HepG2 (cell line): ENCODE data around the gene MRPS31. TPM values are rescaled to one million over a fixed set of nuclear protein-coding genes. Genes with fewer than 3 reads are reported as not detected.

ENCODE experiments used
- ATAC-seq: fragments of 200-7000 bp; cut with Tn5 transposase; 3 replicates; pipeline ENCODE4 v1.9.1; 2020; ENCODE audit warnings: mild to moderate bottlenecking, moderate library complexity
- BruUV-seq: library from RNA; stranded (reverse); fragments of 400-500 nt; replicated peaks from 2 replicates; lab custom pipeline; 2021; lab: Mats Ljungman, UMichigan
- CTCF ChIA-PET: fragments of 300-600 bp; formaldehyde crosslinking; extraction: SDS; loops from one replicate; lab custom pipeline; 2021; ENCODE audit warnings: low total read pairs, inconsistent platforms, low intra/inter-chr PET ratio; lab: Yijun Ruan, JAX
- POLR2A ChIA-PET: fragments of 350-600 bp; sonication (Branson Sonifier 250); formaldehyde crosslinking; loops from one replicate; lab custom pipeline; 2020; ENCODE audit warnings: antibody characterized with exemption, inconsistent platforms; lab: Yijun Ruan, JAX
- DNase-seq: peaks from one replicate; pipeline ENCODE4 v3.0.0-alpha.2; 2015; ENCODE audit warnings: low spot score
- FAIRE-seq: peaks from 3 replicates; lab custom pipeline; 2011; peaks lifted over from hg19 to GRCh38; lab: Jason Lieb, UNC
- H2AFZ ChIP-seq: one replicate; pipeline ENCODE4 v1.6.1; 2011; ENCODE audit warnings: low read length, inconsistent platforms
- H3K27ac ChIP-seq: fragments of 300-600 bp; 3 replicates; pipeline ENCODE4 v1.8.0; 2011; ENCODE audit warnings: mixed run types, mild to moderate bottlenecking, mixed read lengths, low read length, inconsistent platforms; ENCODE audit not compliant: insufficient read depth; ENCODE audit errors: extremely low read length
- H3K27me3 ChIP-seq, 2 experiments: fragments of 200-600 bp in 1 of 2; 2 replicates in 1 of 2; 3 replicates in 1 of 2; pipeline versions ENCODE4 v1.6.0 to v1.8.0; 2011; ENCODE audit warnings: low read length in 2 of 2, mild to moderate bottlenecking in 2 of 2, moderate library complexity in 2 of 2, inconsistent platforms in 1 of 2; ENCODE audit not compliant: insufficient read depth in 2 of 2, control insufficient read depth in 1 of 2
- H3K36me3 ChIP-seq, 2 experiments: fragments of 200-600 bp in 1 of 2; replicated peaks in 1 of 2; 2 replicates in 1 of 2; 3 replicates in 1 of 2; pipeline versions ENCODE4 v1.5.1 to v1.8.0; 2011; ENCODE audit warnings: low read length in 2 of 2, inconsistent platforms in 1 of 2; ENCODE audit not compliant: insufficient read depth in 2 of 2, control insufficient read depth in 1 of 2
- H3K4me1 ChIP-seq: 2 replicates; pipeline ENCODE4 v1.5.1; 2012; ENCODE audit warnings: low read length, inconsistent platforms; ENCODE audit not compliant: insufficient read depth
- H3K4me2 ChIP-seq: 2 replicates; pipeline ENCODE4 v1.6.0; 2011; ENCODE audit warnings: low read depth, low read length, inconsistent platforms
- H3K4me3 ChIP-seq, 3 experiments: fragments of 200-600 bp in 1 of 3; sonication (generic), shearing (Covaris generic) in 1 of 3; replicated peaks in 1 of 3; 2 replicates each; pipeline ENCODE4 v1.5.1; 2011 to 2016; ENCODE audit warnings: low read length in 3 of 3, inconsistent platforms in 2 of 3, low read depth in 2 of 3, mild to moderate bottlenecking in 2 of 3, control low read depth in 1 of 3, mixed read lengths in 1 of 3; ENCODE audit not compliant: insufficient read depth in 1 of 3
- H3K79me2 ChIP-seq: one replicate; pipeline ENCODE4 v1.6.1; 2011; ENCODE audit warnings: low read length, inconsistent platforms; ENCODE audit not compliant: insufficient read depth
- H3K9ac ChIP-seq: 2 replicates; pipeline ENCODE4 v1.6.0; 2011; ENCODE audit warnings: mild to moderate bottlenecking, low read depth, low read length, inconsistent platforms; ENCODE audit not compliant: insufficient read depth
- H3K9me3 ChIP-seq: 2 replicates; pipeline ENCODE4 v1.5.1; 2012; ENCODE audit warnings: mild to moderate bottlenecking, low read length
- H4K20me1 ChIP-seq: 2 replicates; pipeline ENCODE4 v1.6.0; 2011; ENCODE audit warnings: inconsistent platforms, mild to moderate bottlenecking, low read length, moderate library complexity; ENCODE audit not compliant: insufficient read depth
- AHDC1 ChIP-seq: sonication (generic); formaldehyde crosslinking; IDR thresholded peaks from 2 replicates; pipeline ENCODE4 v1.5.1; 2020; ENCODE audit warnings: mild to moderate bottlenecking, missing genetic modification reagents, borderline replicate concordance
- ETV5 ChIP-seq: IDR thresholded peaks from 2 replicates; pipeline ENCODE4 v1.6.1; 2018; ENCODE audit warnings: missing biosample characterization, missing genetic modification reagents, inconsistent platforms, borderline replicate concordance
- FOXP4 ChIP-seq: sonication (generic); formaldehyde crosslinking; IDR thresholded peaks from 2 replicates; pipeline ENCODE4 v1.4.0; 2020; ENCODE audit warnings: missing genetic modification reagents
- HMGXB4 ChIP-seq, 2 experiments: sonication (generic) in 1 of 2; formaldehyde crosslinking in 1 of 2; IDR thresholded peaks; 2 replicates each; pipeline versions ENCODE4 v1.4.0 to v1.6.1; 2018 to 2020; ENCODE audit warnings: missing genetic modification reagents in 2 of 2, borderline replicate concordance in 1 of 2, low read depth in 1 of 2, mild to moderate bottlenecking in 1 of 2, missing biosample characterization in 1 of 2
- HNF4A ChIP-seq: sonication (generic); formaldehyde crosslinking; IDR thresholded peaks from 2 replicates; pipeline ENCODE4 v1.4.0; 2020; ENCODE audit warnings: missing genetic modification reagents
- MAX ChIP-seq: IDR thresholded peaks from 2 replicates; pipeline ENCODE4 v1.6.1; 2012; ENCODE audit warnings: inconsistent platforms
- RARA ChIP-seq: IDR thresholded peaks from 2 replicates; pipeline ENCODE4 v1.6.1; 2016; ENCODE audit warnings: missing genetic modification reagents, missing compliant biosample characterization
- RNF2 ChIP-seq: fragments of 450-650 bp; conservative IDR thresholded peaks from 2 replicates; pipeline ENCODE4 v1.6.1; 2016; ENCODE audit warnings: low read depth
- ZFP82 ChIP-seq: sonication (generic); formaldehyde crosslinking; IDR thresholded peaks from 2 replicates; pipeline ENCODE4 v1.5.1; 2020; ENCODE audit warnings: mild to moderate bottlenecking, missing genetic modification reagents, borderline replicate concordance
- ZFY ChIP-seq: sonication (generic); formaldehyde crosslinking; IDR thresholded peaks from 2 replicates; pipeline ENCODE4 v1.4.0; 2020; ENCODE audit warnings: missing genetic modification reagents
- ZNF501 ChIP-seq: sonication (generic); formaldehyde crosslinking; IDR thresholded peaks from 2 replicates; pipeline ENCODE4 v1.5.1; 2020; ENCODE audit warnings: mild to moderate bottlenecking, moderate library complexity, missing genetic modification reagents
- ZNF605 ChIP-seq: sonication (generic); formaldehyde crosslinking; IDR thresholded peaks from 2 replicates; pipeline ENCODE4 v1.8.0; 2022; ENCODE audit warnings: mild to moderate bottlenecking, missing genetic modification reagents
- ZNF879 ChIP-seq: sonication (generic); formaldehyde crosslinking; IDR thresholded peaks from 2 replicates; pipeline ENCODE4 v1.8.1; 2023; ENCODE audit warnings: missing genetic modification reagents
- WGBS: methylation state at CpG from one replicate; pipeline ENCODE4 v1.1.6; 2017; ENCODE audit warnings: low lambda C conversion rate; 5-methylcytosine and 5-hydroxymethylcytosine counted together
- in situ Hi-C: cut with HindIII; loops from 2 replicates; pipeline ENCODE4 v1.10.0; 2017; ENCODE audit warnings: low pct_unique_long_range_greater_than_20kb; ENCODE audit not compliant: extremely low pct_ligation_motif_present
- intact Hi-C: fragments of 100-400 bp; cut with micrococcal nuclease; formaldehyde crosslinking; loops from one replicate; pipeline ENCODE4 v1.10.0; 2022; ENCODE audit not compliant: unreplicated experiment
- polyA plus RNA-seq, 8 experiments: library from polyadenylated mRNA; depleted of rRNA in 3 of 8; stranded (reverse) in 7 of 8; unstranded in 1 of 8; fragments of >200 nt; fragmentation: Illumina TruSeq in 4 of 8; extraction: Trizol in 4 of 8; gene quantifications; 2 replicates each; pipeline versions ENCODE4 v1.2.1 to v1.2.3, GENCODE V29; 2011 to 2016; ENCODE audit warnings: low read depth in 4 of 8, missing spikeins in 1 of 8, mixed read lengths in 1 of 8; ENCODE audit not compliant: insufficient read depth in 1 of 8
- total RNA-seq, 5 experiments: library from RNA; depleted of rRNA; stranded (reverse); fragments of >200 nt; fragmentation: Illumina TruSeq; extraction: Trizol; gene quantifications; 2 replicates each; pipeline ENCODE4 v1.2.3, GENCODE V29; 2016; ENCODE audit warnings: low read depth in 1 of 5

Gene MRPS31
- total and polyA plus RNA-seq, 2 of the 13 experiments (the other 11 are each of a cell fraction or from before 2014, with no cell fraction given): 23.7 to 34.1 TPM

GRCh38 chr13:40787062-40787461 is 16.1 kb upstream of the MRPS31 start (continued):
- TF ChIP-seq AHDC1 (CRISPR knock-in tag): no peak
- 0 out of 2 replicates have a peak, but pooled peaks have one; percentile 32 for TF ChIP-seq ZNF605

- H3K4me2 ChIP-seq: peak overlapping the region; percentile 85
- peak; percentile 59 to 61; a peak in 3 of 4 replicates for TF ChIP-seq HMGXB4 (CRISPR knock-in tag; IDR thresholded peaks at IDR 0.05; ENCODE audit: borderline replicate concordance in 1 of 2, low read depth in 1 of 2)
- TF ChIP-seq MAX: peak; percentile 66
- TF ChIP-seq ZFP82: no peak
- TF ChIP-seq FOXP4: peak; percentile 83
- no peak for TF ChIP-seq RNF2
- TF ChIP-seq ETV5 (CRISPR knock-in tag): peak; percentile 87
- peak; percentile 68; the same call in 1 of the 2 replicates for TF ChIP-seq ZNF501
- no peak for TF ChIP-seq ZNF879 (CRISPR knock-in tag)
- peak; percentile 81 for TF ChIP-seq HNF4A (CRISPR knock-in tag)
- peak; percentile 92 for TF ChIP-seq RARA (CRISPR knock-in tag)
- TF ChIP-seq ZFY (CRISPR knock-in tag): peak; percentile 54
Measured at GRCh38 chr13:40786568-40786996, 15.6 kb upstream of the MRPS31 start.

More at GRCh38 chr13:40786568-40786996, 15.6 kb upstream of the MRPS31 start:
- no TSS peak for BruUV-seq
- H3K27ac ChIP-seq: peak overlapping the region; percentile 96
- H3K79me2 ChIP-seq: peaks cover 19% of the 10 kb centered on the region
- ChIA-PET POLR2A (interaction anchor here (0.7 to 6.1 kb wide), 10 partner anchors 9 to 471 kb away, joined by 3 to 65 read pairs (median 4); partner anchors contain the start of gene WBP4), CTCF (interaction anchor here (1.2 kb wide), 1 partner anchor 9 kb away, joined by 4 read pairs; no protein-coding TSS in a partner anchor)
- H3K27me3 ChIP-seq: no peaks in the 10 kb centered on the region; a peak in 1 of 5 replicates
- H3K4me3 ChIP-seq: peak overlapping the region; percentile 32 to 54 (median 35); a peak in 5 of 6 replicates
- no peaks in the 10 kb centered on the region for H3K36me3 ChIP-seq
- no peak overlapping the region for H2AFZ ChIP-seq
- 3% methylated on average over 4 of the region's 4 CpGs for WGBS
- ATAC-seq (peak; percentile 74), DNase-seq (peak; percentile 90), FAIRE-seq (peak; percentile 92)
- H3K9ac ChIP-seq: peak overlapping the region; percentile 68
- in situ Hi-C loops: no loop called here
- H4K20me1 ChIP-seq: no peaks in the 10 kb centered on the region
- intact Hi-C loops: loop anchor here (1.0 to 10.0 kb wide), 5 partner anchors 9 to 276 kb away; partner anchors contain the start of genes MRPS31 and WBP4
- no peaks in the 10 kb centered on the region for H3K9me3 ChIP-seq
- H3K4me1 ChIP-seq: peaks cover 59% of the 10 kb centered on the region
